Measurements from ENCODE around the gene SORBS1.

DNA sequence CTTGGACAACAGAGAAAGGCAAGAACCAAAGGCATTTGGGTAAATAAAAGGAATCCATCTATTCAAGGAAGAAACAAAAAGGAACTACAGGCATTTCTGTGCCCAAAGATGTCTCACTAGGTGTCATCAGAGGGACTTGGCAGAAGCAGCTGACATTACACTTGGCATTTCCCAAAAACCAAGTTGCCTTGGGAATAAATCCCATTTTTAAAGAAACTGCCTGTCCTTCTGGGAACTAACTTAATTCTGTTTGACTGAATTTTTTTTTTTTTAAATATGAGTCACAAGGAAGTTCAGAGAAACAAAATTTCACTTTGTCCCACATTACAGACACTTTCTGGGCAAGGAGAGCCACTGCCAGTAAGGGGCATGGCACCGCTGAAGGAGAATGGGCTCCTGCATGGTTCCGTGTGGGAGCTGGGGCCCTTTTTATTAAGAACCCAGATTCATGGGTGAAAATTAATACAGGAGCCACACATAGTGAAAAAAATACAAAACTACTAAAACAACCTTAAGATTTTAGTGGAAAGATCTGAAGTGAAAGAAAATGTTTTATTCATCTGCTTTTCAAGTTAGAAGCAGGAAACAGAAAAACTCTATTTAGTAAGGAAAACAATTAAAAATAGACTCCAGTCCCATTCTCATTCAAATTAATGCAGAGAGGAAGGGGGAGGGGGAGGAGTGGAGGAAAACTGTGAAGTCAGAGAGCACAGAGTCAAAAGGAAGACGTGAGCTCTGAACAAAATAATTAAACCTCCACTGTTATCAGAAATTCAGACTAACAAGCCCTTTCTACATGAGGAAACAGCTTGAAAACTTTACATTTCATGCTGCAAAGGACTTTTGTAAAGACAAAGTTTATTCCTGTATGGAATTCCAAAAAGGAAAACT, 151.9 kb downstream of the SORBS1 start:
- TF ChIP-seq, protein P1, sequence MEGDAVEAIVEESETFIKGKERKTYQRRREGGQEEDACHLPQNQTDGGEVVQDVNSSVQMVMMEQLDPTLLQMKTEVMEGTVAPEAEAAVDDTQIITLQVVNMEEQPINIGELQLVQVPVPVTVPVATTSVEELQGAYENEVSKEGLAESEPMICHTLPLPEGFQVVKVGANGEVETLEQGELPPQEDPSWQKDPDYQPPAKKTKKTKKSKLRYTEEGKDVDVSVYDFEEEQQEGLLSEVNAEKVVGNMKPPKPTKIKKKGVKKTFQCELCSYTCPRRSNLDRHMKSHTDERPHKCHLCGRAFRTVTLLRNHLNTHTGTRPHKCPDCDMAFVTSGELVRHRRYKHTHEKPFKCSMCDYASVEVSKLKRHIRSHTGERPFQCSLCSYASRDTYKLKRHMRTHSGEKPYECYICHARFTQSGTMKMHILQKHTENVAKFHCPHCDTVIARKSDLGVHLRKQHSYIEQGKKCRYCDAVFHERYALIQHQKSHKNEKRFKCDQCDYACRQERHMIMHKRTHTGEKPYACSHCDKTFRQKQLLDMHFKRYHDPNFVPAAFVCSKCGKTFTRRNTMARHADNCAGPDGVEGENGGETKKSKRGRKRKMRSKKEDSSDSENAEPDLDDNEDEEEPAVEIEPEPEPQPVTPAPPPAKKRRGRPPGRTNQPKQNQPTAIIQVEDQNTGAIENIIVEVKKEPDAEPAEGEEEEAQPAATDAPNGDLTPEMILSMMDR (IDR thresholded peaks at IDR 0.05) = no peak
- no peak for TF ChIP-seq POLR2A (IDR thresholded peaks at IDR 0.05)

All from suprapubic skin (tissue), 3 donors.